Memory B cell (primary cell): Measurements from ENCODE around the gene ERCC2.
A peak's percentile ranks its signal among the peaks of the same experiment; 100 is the strongest.

ENCODE experiments used
- ATAC-seq: fragments of 150-1000 bp; cut with Tn5 transposase; 2 replicates; pipeline ENCODE4 v1.10.0; 2021; ENCODE audit warnings: low read depth, mild to moderate bottlenecking, moderate library complexity
- DNase-seq, 2 donors: peaks; one replicate each; pipeline ENCODE4 v3.0.0; 2022; ENCODE audit warnings: low spot score in 2 of 2
- H3K27ac Mint-ChIP-seq: one replicate; pipeline ENCODE4 v1.8.0; 2022; ENCODE audit warnings: mild to moderate bottlenecking, moderate library complexity, mixed read lengths
- H3K27me3 Mint-ChIP-seq: one replicate; pipeline ENCODE4 v1.8.0; 2022; ENCODE audit warnings: mixed read lengths
- H3K36me3 Mint-ChIP-seq: one replicate; pipeline ENCODE4 v1.8.0; 2022; ENCODE audit warnings: mild to moderate bottlenecking, mixed read lengths
- H3K4me1 Mint-ChIP-seq: one replicate; pipeline ENCODE4 v1.8.0; 2022; ENCODE audit warnings: mixed read lengths
- H3K4me3 Mint-ChIP-seq: one replicate; pipeline ENCODE4 v1.8.0; 2022; ENCODE audit warnings: mild to moderate bottlenecking, moderate library complexity, mixed read lengths
- H3K9me3 Mint-ChIP-seq: one replicate; pipeline ENCODE4 v1.8.0; 2022; ENCODE audit warnings: mixed read lengths

ERCC2 gene

GRCh38 chr19:45382426-45382825, 12.1 kb upstream of the ERCC2 start:
- no peaks in the 10 kb centered on the region for H3K9me3 Mint-ChIP-seq
- peaks cover 13% of the 10 kb centered on the region for H3K27me3 Mint-ChIP-seq
- no peak for ATAC-seq
- H3K27ac Mint-ChIP-seq: no peak overlapping the region
- DNase-seq: no peak
- peaks cover 2% of the 10 kb centered on the region for H3K36me3 Mint-ChIP-seq
- peaks cover 2% of the 10 kb centered on the region for H3K4me1 Mint-ChIP-seq
- no peak overlapping the region for H3K4me3 Mint-ChIP-seq

GRCh38 chr19:45380107-45380506, 9.7 kb upstream of the ERCC2 start:
- no peak for ATAC-seq
- H3K27me3 Mint-ChIP-seq: peaks cover 5% of the 10 kb centered on the region
- peaks cover 2% of the 10 kb centered on the region for H3K36me3 Mint-ChIP-seq
- peaks cover 2% of the 10 kb centered on the region for H3K4me1 Mint-ChIP-seq
- no peaks in the 10 kb centered on the region for H3K9me3 Mint-ChIP-seq
- H3K4me3 Mint-ChIP-seq: no peak overlapping the region
- DNase-seq: no peak
- no peak overlapping the region for H3K27ac Mint-ChIP-seq

GRCh38 chr19:45376045-45376724, 5.8 kb upstream of the ERCC2 start:
- Mint-ChIP-seq H3K36me3 (peaks cover 2% of the 10 kb centered on the region), H3K4me3 (no peak overlapping the region), H3K27me3 (peaks cover 4% of the 10 kb centered on the region), H3K27ac (no peak overlapping the region), H3K4me1 (no peaks in the 10 kb centered on the region), H3K9me3 (no peaks in the 10 kb centered on the region)
- ATAC-seq (no peak), DNase-seq (no peak)

GRCh38 chr19:45368737-45369340, 1.5 kb downstream of the ERCC2 start:
- ATAC-seq (no peak), DNase-seq (no peak)
- Mint-ChIP-seq H3K36me3 (no peaks in the 10 kb centered on the region), H3K27ac (no peak overlapping the region), H3K9me3 (no peaks in the 10 kb centered on the region), H3K4me1 (peaks cover 4% of the 10 kb centered on the region), H3K27me3 (no peaks in the 10 kb centered on the region), H3K4me3 (peak overlapping the region; percentile 47)

- H3K4me1 Mint-ChIP-seq: peaks cover 4% of the 10 kb centered on the region
- DNase-seq: no peak
- H3K9me3 Mint-ChIP-seq: no peaks in the 10 kb centered on the region
- H3K36me3 Mint-ChIP-seq: no peaks in the 10 kb centered on the region
- ATAC-seq: no peak
- H3K4me3 Mint-ChIP-seq: no peak overlapping the region
- no peak overlapping the region for H3K27ac Mint-ChIP-seq
- H3K27me3 Mint-ChIP-seq: no peaks in the 10 kb centered on the region
Observed at GRCh38 chr19:45368127-45368526, 2.2 kb downstream of the ERCC2 start.

GRCh38 chr19:45364696-45365095, 5.7 kb downstream of the ERCC2 start:
- DNase-seq (no peak), ATAC-seq (no peak)
- H3K4me1 Mint-ChIP-seq: peaks cover 4% of the 10 kb centered on the region
- no peak overlapping the region for H3K4me3 Mint-ChIP-seq
- H3K27ac Mint-ChIP-seq: no peak overlapping the region
- H3K9me3 Mint-ChIP-seq: no peaks in the 10 kb centered on the region
- peaks cover 7% of the 10 kb centered on the region for H3K36me3 Mint-ChIP-seq
- H3K27me3 Mint-ChIP-seq: no peaks in the 10 kb centered on the region

- peaks cover 1% of the 10 kb centered on the region for H3K4me1 Mint-ChIP-seq
- peaks cover 11% of the 10 kb centered on the region for H3K36me3 Mint-ChIP-seq
- H3K9me3 Mint-ChIP-seq: no peaks in the 10 kb centered on the region
Observed at GRCh38 chr19:45363861-45364459, 6.4 kb downstream of the ERCC2 start.

GRCh38 chr19:45362291-45362690, 8.1 kb downstream of the ERCC2 start:
- H3K27me3 Mint-ChIP-seq: no peaks in the 10 kb centered on the region
- no peaks in the 10 kb centered on the region for H3K4me1 Mint-ChIP-seq
- ATAC-seq: no peak
- H3K36me3 Mint-ChIP-seq: peaks cover 13% of the 10 kb centered on the region
- H3K27ac Mint-ChIP-seq: no peak overlapping the region
- no peak overlapping the region for H3K4me3 Mint-ChIP-seq
- no peak for DNase-seq
- no peaks in the 10 kb centered on the region for H3K9me3 Mint-ChIP-seq

More at GRCh38 chr19:45363861-45364459, 6.4 kb downstream of the ERCC2 start:
- no peak overlapping the region for H3K27ac Mint-ChIP-seq
- no peak for DNase-seq
- no peak overlapping the region for H3K4me3 Mint-ChIP-seq
- no peak for ATAC-seq
- no peaks in the 10 kb centered on the region for H3K27me3 Mint-ChIP-seq

- no peak overlapping the region for H3K4me3 Mint-ChIP-seq
- peaks cover 13% of the 10 kb centered on the region for H3K36me3 Mint-ChIP-seq
- no peak overlapping the region for H3K27ac Mint-ChIP-seq
- no peaks in the 10 kb centered on the region for H3K9me3 Mint-ChIP-seq
- DNase-seq (no peak), ATAC-seq (no peak)
- H3K4me1 Mint-ChIP-seq: no peaks in the 10 kb centered on the region
- no peaks in the 10 kb centered on the region for H3K27me3 Mint-ChIP-seq
Observed at GRCh38 chr19:45361608-45362007, 8.8 kb downstream of the ERCC2 start.

GRCh38 chr19:45358213-45358792, 12.1 kb downstream of the ERCC2 start:
- DNase-seq: no peak
- H3K4me1 Mint-ChIP-seq: no peaks in the 10 kb centered on the region
- peaks cover 16% of the 10 kb centered on the region for H3K36me3 Mint-ChIP-seq
- no peaks in the 10 kb centered on the region for H3K9me3 Mint-ChIP-seq
- no peak overlapping the region for H3K27ac Mint-ChIP-seq
- ATAC-seq: no peak
- no peaks in the 10 kb centered on the region for H3K27me3 Mint-ChIP-seq
- no peak overlapping the region for H3K4me3 Mint-ChIP-seq

- ATAC-seq (no peak), DNase-seq (no peak)
- H3K9me3 Mint-ChIP-seq: no peaks in the 10 kb centered on the region
- no peak overlapping the region for H3K4me3 Mint-ChIP-seq
- H3K27me3 Mint-ChIP-seq: no peaks in the 10 kb centered on the region
- no peak overlapping the region for H3K27ac Mint-ChIP-seq
- no peaks in the 10 kb centered on the region for H3K4me1 Mint-ChIP-seq
- H3K36me3 Mint-ChIP-seq: peaks cover 18% of the 10 kb centered on the region
Observed at GRCh38 chr19:45357445-45357783, 13.0 kb downstream of the ERCC2 start.

- H3K27ac Mint-ChIP-seq: no peak overlapping the region
- DNase-seq (no peak), ATAC-seq (no peak)
- H3K27me3 Mint-ChIP-seq: no peaks in the 10 kb centered on the region
- H3K9me3 Mint-ChIP-seq: no peaks in the 10 kb centered on the region
- H3K4me3 Mint-ChIP-seq: no peak overlapping the region
- H3K36me3 Mint-ChIP-seq: peaks cover 16% of the 10 kb centered on the region
- no peaks in the 10 kb centered on the region for H3K4me1 Mint-ChIP-seq
Observed at GRCh38 chr19:45356760-45357444, 13.5 kb downstream of the ERCC2 start.

GRCh38 chr19:45355910-45356309, 14.5 kb downstream of the ERCC2 start:
- no peak for DNase-seq
- Mint-ChIP-seq H3K4me1 (no peaks in the 10 kb centered on the region), H3K9me3 (no peaks in the 10 kb centered on the region), H3K36me3 (peaks cover 13% of the 10 kb centered on the region), H3K27ac (no peak overlapping the region), H3K27me3 (no peaks in the 10 kb centered on the region), H3K4me3 (no peak overlapping the region)
- ATAC-seq: no peak

GRCh38 chr19:45355402-45355801, 15.0 kb downstream of the ERCC2 start:
- DNase-seq (no peak), ATAC-seq (no peak)
- Mint-ChIP-seq H3K4me1 (no peaks in the 10 kb centered on the region), H3K9me3 (no peaks in the 10 kb centered on the region), H3K27ac (no peak overlapping the region), H3K36me3 (peaks cover 15% of the 10 kb centered on the region), H3K4me3 (no peak overlapping the region), H3K27me3 (no peaks in the 10 kb centered on the region)
